NB4 (cell line): ENCODE measurements around the gene CYP11A1.

Experiments
- MAX ChIP-seq: IDR thresholded peaks from 2 replicates; pipeline ENCODE4 v1.6.1; 2011; ENCODE audit warnings: low read depth, low read length
- POLR2A ChIP-seq: IDR thresholded peaks from 2 replicates; pipeline ENCODE4 v1.6.1; 2011; ENCODE audit warnings: mild to moderate bottlenecking; ENCODE audit not compliant: insufficient read length; ENCODE audit errors: extremely low read depth
- TF ChIP-seq, protein P1 (sequence below): IDR thresholded peaks from one replicate; pipeline ENCODE4 v1.5.1; 2012; ENCODE audit warnings: low read depth, low read length

DNA sequence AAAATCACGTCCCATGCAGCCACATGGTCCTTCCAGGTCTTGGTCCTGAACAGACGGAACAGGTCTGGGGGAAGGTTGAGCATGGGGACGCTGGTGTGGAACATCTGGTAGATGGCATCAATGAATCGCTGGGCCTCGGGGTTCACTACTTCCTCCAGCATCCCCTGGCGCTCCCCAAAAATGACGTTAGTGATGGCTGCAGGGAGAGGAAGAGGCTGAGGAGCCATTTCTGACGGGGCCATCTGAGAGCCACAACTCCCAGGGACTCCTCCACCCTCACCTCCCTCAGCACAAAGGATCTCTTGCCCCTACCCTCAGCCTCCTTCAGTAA, 23.7 kb downstream of the CYP11A1 start:
- TF ChIP-seq MAX (no peak), POLR2A (no peak)
- TF ChIP-seq, protein P1, sequence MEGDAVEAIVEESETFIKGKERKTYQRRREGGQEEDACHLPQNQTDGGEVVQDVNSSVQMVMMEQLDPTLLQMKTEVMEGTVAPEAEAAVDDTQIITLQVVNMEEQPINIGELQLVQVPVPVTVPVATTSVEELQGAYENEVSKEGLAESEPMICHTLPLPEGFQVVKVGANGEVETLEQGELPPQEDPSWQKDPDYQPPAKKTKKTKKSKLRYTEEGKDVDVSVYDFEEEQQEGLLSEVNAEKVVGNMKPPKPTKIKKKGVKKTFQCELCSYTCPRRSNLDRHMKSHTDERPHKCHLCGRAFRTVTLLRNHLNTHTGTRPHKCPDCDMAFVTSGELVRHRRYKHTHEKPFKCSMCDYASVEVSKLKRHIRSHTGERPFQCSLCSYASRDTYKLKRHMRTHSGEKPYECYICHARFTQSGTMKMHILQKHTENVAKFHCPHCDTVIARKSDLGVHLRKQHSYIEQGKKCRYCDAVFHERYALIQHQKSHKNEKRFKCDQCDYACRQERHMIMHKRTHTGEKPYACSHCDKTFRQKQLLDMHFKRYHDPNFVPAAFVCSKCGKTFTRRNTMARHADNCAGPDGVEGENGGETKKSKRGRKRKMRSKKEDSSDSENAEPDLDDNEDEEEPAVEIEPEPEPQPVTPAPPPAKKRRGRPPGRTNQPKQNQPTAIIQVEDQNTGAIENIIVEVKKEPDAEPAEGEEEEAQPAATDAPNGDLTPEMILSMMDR: no peak
